AG04450 (cell line): ENCODE measurements around the gene CTBP2. TPM values are rescaled to one million over a fixed set of nuclear protein-coding genes. Genes with fewer than 3 reads are reported as not detected.

Experiments
- CTCF ChIA-PET: fragments of 300-600, 350-600 bp; formaldehyde crosslinking; extraction: SDS; loops from one replicate; lab custom pipeline; 2022; ENCODE audit warnings: antibody characterized with exemption, inconsistent platforms; lab: Charles Lee
- POLR2A ChIA-PET: fragments of 350-600 bp; formaldehyde crosslinking; extraction: SDS; loops from one replicate; lab custom pipeline; 2021; ENCODE audit warnings: antibody characterized with exemption, inconsistent platforms; lab: Yijun Ruan, JAX
- DNase-seq: peaks from one replicate; pipeline ENCODE4 v3.0.0-alpha.2; 2011; ENCODE audit warnings: low read depth, low spot score
- H3K27ac ChIP-seq: one replicate; pipeline ENCODE4 v1.5.1; 2012; ENCODE audit warnings: low read depth, low read length, control low read depth
- H3K27me3 ChIP-seq: one replicate; pipeline ENCODE4 v1.6.0; 2012; ENCODE audit warnings: low read length; ENCODE audit not compliant: control insufficient read depth, insufficient read depth
- H3K4me3 ChIP-seq: 2 replicates; pipeline ENCODE4 v1.5.1; 2011; ENCODE audit warnings: mild to moderate bottlenecking, low read depth, low read length, control low read depth
- H3K9me3 ChIP-seq: 2 replicates; pipeline ENCODE4 v1.5.1; 2012; ENCODE audit warnings: low read length; ENCODE audit not compliant: control insufficient read depth, insufficient read depth
- polyA plus RNA-seq: library from polyadenylated mRNA; depleted of rRNA; stranded (reverse); fragments of >200 nt; gene quantifications from 2 replicates; pipeline ENCODE4 v1.2.3, GENCODE V29; 2011
- TF ChIP-seq, protein P1 (sequence below): IDR thresholded peaks from 2 replicates; pipeline ENCODE4 v1.5.1; 2011; ENCODE audit warnings: low read depth, low read length, control low read depth, inconsistent platforms

Gene CTBP2
- polyA plus RNA-seq, 1 experiment: 52.5 TPM

DNA sequence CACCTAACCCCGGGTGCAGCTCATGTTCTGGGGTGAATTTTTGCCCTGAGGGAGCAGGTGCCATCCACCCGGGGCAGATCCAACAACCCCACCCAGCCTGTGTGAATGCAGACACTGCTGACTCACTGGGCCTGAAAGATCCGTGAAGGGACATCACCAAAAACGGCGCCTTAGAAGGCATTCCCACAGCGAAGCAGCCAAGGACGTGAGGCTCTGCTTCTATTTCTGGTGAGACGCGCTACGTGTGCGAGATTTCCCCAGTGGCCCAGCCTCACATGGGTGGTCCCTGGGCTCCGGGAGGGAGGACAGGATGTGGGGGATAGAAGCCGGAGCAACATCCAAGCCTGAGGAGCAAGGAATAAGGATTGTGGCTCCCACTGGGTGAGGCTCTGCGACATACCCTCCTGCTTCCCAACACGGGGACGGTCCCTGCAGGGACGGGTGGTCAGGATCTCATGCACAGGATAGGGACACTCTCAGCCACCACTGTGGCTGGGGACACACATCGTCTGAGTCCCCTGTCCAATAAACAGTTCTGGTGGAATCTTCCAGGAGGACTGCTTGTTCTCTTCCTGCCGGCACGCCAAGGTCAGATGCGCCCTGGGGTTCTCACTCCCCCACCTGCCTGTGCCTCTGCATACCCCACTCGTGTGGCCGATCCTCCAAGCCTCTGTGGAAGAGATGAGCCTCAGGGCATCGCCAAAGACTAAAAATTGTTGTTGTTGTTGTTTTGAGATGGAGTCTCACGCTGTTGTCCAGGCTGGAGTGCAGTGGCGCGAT is 148.2 kb downstream of the CTBP2 start:
- no peaks in the 10 kb centered on the region; the same call in 1 of the 2 replicates for H3K9me3 ChIP-seq
- TF ChIP-seq, protein P1, sequence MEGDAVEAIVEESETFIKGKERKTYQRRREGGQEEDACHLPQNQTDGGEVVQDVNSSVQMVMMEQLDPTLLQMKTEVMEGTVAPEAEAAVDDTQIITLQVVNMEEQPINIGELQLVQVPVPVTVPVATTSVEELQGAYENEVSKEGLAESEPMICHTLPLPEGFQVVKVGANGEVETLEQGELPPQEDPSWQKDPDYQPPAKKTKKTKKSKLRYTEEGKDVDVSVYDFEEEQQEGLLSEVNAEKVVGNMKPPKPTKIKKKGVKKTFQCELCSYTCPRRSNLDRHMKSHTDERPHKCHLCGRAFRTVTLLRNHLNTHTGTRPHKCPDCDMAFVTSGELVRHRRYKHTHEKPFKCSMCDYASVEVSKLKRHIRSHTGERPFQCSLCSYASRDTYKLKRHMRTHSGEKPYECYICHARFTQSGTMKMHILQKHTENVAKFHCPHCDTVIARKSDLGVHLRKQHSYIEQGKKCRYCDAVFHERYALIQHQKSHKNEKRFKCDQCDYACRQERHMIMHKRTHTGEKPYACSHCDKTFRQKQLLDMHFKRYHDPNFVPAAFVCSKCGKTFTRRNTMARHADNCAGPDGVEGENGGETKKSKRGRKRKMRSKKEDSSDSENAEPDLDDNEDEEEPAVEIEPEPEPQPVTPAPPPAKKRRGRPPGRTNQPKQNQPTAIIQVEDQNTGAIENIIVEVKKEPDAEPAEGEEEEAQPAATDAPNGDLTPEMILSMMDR: no peak
- ChIA-PET CTCF (interaction anchor here (1.0 to 4.6 kb wide), 2 partner anchors 20 to 36 kb away, joined by 4 to 28 read pairs; no protein-coding TSS in a partner anchor), POLR2A (interaction anchor here (1.3 kb wide), 1 partner anchor 12 kb away, joined by 3 read pairs; no protein-coding TSS in a partner anchor)
- no peak overlapping the region for H3K27ac ChIP-seq
- H3K27me3 ChIP-seq: no peaks in the 10 kb centered on the region
- no peak overlapping the region for H3K4me3 ChIP-seq
- no peak for DNase-seq

DNA sequence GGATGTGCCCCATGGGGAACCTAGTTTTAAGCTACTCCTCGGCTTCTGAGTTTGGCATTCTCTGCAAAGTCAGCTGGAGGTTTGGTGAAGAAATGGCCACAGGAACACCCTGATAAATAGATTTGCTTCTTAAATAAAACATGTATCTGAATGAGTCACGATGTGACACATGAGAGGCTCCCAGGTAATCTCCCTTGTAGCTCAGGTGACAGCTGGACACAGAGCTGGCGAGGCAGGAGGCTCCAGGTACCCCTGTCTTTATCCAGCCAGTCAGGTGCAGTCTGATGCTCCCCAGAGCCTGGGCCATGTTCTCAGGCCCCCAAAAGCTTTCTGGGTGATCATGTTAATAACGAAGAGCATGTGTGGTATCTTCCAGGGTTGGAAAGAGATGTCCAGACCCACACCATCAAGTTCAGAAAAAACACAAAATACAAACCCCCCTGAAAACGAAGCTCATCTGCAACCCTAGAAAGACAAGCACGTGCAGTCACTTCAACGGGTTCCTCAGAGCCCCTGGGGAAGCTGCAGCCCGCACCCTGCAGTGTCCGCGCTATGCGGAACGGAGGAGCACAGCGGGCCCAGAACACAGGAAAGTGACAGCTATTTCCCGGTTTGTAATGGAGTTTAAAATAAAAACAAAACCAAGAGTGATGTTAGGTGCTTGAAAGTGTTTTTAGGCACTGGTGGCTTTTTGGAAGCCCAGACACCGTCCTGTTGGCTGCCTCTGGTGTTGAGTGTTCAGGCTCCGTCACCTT is 149.0 kb downstream of the CTBP2 start:
- H3K27ac ChIP-seq: no peak overlapping the region
- H3K27me3 ChIP-seq: no peaks in the 10 kb centered on the region
- H3K4me3 ChIP-seq: no peak overlapping the region
- POLR2A ChIA-PET: interaction anchor here (1.3 kb wide), 1 partner anchor 12 kb away, joined by 3 read pairs; no protein-coding TSS in a partner anchor
- TF ChIP-seq, protein P1: no peak
- no peaks in the 10 kb centered on the region; the same call in 1 of the 2 replicates for H3K9me3 ChIP-seq
- DNase-seq: no peak
- CTCF ChIA-PET: interaction anchor here (1.0 to 4.6 kb wide), 2 partner anchors 19 to 37 kb away, joined by 4 to 28 read pairs; no protein-coding TSS in a partner anchor

DNA sequence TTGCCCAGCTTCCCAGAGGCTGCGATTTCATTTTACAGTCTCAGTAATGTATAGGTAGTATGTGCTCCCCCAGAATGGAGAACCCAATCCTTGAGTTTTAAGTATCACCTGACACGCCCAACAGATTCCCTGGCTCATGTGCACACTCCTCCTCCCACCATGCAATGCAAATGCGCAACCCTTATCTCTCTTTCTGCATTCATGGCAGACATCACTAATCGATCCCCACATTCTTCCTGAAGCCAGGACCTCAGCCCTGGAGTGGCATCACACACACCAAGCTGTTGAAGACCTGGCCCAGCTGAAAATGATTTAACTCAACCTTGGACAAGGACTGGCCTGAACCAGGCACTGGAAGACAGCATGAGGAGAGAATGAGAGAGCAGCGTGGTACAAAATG is 150.0 kb downstream of the CTBP2 start:
- POLR2A ChIA-PET: interaction anchor here (0.6 to 1.3 kb wide), 2 partner anchors 11 to 25 kb away, joined by 3 read pairs; no protein-coding TSS in a partner anchor
- TF ChIP-seq, protein P1: no peak
- CTCF ChIA-PET: interaction anchor here (0.6 to 4.6 kb wide), 3 partner anchors 18 to 594 kb away, joined by 3 to 28 read pairs (median 4); no protein-coding TSS in a partner anchor
- Histone ChIP-seq H3K9me3 (no peaks in the 10 kb centered on the region; the same call in 1 of the 2 replicates), H3K27ac (no peak overlapping the region), H3K27me3 (no peaks in the 10 kb centered on the region), H3K4me3 (no peak overlapping the region)
- no peak for DNase-seq

DNA sequence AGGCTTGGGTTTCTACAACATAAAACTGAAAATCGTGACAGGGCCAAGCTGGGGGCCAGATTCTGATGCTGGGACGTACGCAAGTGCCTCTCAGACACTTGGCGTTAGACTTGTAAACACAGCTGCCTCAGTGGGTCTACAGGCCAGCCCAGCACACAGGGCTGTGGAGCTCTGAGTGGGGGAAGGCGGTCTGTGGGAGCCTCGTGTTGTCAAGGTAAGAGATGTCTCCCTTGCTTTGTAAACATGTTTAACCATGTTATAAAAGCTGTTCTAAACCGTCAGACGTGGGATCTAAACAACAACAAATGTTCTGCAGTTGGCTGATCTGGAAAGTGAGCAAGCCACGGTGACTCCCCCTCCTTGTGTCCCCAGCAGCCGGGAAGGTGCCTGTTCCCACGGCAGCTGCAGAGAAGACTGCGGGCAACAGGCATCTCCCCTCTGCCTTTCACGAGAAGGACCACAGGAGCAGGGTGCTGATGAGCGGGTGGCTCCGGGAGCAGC is 150.7 kb downstream of the CTBP2 start:
- Histone ChIP-seq H3K27ac (no peak overlapping the region), H3K9me3 (no peaks in the 10 kb centered on the region; the same call in 1 of the 2 replicates), H3K27me3 (no peaks in the 10 kb centered on the region), H3K4me3 (no peak overlapping the region)
- POLR2A ChIA-PET: interaction anchor here (0.6 to 1.1 kb wide), 2 partner anchors 10 to 25 kb away, joined by 3 to 4 read pairs; no protein-coding TSS in a partner anchor
- CTCF ChIA-PET: interaction anchor here (0.6 to 4.6 kb wide), 3 partner anchors 17 to 594 kb away, joined by 3 to 28 read pairs (median 4); no protein-coding TSS in a partner anchor
- TF ChIP-seq, protein P1: no peak
- DNase-seq: no peak
